Stimulated activated CD8-positive, alpha-beta memory T cell treated with anti-CD3 and anti-CD28 coated beads, Interleukin-4, amount 100 ng/mL, for 48 hours (primary cell): ENCODE data around the gene EEFSEC.

Experiments used
- DNase-seq: peaks from one replicate; pipeline ENCODE4 v3.0.0-alpha.2; 2020

The EEFSEC gene, protein sequence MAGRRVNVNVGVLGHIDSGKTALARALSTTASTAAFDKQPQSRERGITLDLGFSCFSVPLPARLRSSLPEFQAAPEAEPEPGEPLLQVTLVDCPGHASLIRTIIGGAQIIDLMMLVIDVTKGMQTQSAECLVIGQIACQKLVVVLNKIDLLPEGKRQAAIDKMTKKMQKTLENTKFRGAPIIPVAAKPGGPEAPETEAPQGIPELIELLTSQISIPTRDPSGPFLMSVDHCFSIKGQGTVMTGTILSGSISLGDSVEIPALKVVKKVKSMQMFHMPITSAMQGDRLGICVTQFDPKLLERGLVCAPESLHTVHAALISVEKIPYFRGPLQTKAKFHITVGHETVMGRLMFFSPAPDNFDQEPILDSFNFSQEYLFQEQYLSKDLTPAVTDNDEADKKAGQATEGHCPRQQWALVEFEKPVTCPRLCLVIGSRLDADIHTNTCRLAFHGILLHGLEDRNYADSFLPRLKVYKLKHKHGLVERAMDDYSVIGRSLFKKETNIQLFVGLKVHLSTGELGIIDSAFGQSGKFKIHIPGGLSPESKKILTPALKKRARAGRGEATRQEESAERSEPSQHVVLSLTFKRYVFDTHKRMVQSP

DNA sequence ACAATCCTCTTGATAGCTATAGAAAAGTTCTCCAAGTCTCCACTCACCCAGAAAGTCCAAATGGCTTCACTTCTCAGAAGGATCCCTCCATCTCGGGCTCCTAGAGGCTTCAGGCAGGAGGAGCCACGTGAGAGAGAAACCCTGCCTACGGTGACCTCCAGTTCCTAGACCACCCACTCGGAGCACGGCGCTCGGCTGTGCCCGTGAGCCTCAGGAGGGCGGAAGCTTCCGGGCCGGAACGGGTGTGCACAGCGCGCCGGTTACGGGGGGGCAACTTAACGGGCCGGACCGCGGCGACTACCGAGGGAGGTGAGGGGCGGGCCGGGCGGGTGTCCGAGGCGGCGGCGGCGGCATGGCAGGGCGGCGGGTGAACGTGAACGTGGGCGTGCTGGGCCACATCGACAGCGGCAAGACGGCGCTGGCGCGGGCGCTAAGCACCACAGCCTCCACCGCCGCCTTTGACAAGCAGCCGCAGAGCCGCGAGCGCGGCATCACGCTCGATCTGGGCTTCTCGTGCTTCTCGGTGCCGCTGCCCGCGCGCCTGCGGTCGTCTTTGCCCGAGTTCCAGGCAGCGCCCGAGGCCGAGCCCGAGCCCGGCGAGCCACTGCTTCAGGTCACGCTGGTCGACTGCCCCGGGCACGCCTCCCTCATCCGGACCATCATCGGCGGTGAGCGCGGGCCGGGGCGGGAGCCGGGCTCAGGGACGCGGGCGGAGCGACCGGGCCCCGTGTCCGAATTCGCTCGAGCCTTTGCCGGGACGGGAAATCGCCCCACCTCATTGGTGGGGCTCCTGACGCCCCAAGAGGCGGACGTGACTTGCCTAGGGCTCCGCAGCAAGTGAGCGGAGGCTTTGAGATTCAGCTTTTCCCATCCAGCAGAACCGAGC, at the start of gene EEFSEC:
Gene EEFSEC (plus strand): TSS at position 326 of the 886 bp plus-strand sequence. CDS start 27 bp downstream, at position 353.
- peak; percentile 94 for DNase-seq

DNA sequence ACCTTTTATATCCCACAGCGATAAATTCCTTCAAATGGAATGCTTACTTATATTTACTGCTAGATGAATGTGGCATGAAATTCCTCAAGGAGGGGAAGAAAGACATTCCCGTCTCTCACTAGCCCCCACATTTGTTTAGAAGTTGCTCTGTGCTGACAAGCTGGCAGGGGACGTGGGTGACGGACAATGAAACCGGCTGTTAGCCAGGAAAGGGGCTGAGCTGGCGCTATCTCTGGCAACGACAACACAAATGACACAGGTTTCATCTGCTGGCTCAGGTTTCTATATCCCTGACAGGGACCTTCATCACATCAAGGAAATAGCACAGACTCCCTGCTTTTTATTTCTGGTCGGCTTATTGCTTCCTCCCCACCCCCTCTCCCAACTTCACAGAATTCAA, 45.4 kb upstream of the EEFSEC start:
- no peak for DNase-seq

DNA sequence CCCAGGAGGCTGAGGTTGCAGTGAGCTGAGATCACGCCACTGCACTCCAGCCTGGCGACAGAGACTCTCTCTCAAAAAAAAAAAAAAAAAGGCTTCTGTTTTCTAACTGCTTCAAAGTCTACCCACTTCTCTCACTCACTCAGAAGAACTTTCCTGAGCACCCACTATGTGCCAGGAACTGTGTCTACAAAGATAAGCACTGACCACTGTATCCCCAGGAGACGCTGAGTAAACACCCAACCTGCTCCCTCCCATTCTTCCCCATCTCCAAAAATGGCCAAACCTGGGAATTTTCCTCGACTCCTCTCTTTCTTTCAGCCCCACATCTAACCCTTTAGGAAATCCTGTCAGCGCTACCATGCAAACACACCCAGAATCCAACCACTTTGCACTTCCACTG, 42.1 kb upstream of the EEFSEC start:
- DNase-seq: no peak

DNA sequence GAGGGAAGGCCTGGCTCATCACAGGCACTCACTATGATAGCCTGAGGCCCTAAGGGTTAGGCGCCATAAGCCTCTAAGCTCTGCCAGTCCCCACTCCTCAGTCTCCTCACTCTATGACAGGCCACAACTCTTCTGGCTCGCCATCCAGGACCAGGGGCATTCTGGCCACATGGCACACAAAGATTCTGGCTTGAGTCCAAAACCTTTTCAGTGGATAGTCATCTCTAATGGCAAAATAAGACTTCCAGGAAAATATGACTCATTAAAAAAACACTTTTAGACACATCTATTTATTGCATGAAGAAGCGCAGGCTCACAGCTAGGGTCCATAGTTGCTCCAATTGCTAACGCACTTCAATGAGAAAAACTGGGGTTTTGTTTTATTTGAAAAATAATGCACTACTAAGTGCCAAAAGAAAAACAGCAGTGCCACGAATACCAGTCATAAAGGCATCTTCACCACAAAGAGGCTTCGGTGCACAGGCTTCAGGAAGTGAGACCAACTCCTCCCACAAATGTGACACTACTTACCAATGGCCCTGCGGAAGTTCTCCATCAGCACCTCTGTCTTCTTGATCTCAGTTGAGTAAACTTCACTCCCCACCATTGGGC, 40.8 kb upstream of the EEFSEC start:
- peak; percentile 61 for DNase-seq

DNA sequence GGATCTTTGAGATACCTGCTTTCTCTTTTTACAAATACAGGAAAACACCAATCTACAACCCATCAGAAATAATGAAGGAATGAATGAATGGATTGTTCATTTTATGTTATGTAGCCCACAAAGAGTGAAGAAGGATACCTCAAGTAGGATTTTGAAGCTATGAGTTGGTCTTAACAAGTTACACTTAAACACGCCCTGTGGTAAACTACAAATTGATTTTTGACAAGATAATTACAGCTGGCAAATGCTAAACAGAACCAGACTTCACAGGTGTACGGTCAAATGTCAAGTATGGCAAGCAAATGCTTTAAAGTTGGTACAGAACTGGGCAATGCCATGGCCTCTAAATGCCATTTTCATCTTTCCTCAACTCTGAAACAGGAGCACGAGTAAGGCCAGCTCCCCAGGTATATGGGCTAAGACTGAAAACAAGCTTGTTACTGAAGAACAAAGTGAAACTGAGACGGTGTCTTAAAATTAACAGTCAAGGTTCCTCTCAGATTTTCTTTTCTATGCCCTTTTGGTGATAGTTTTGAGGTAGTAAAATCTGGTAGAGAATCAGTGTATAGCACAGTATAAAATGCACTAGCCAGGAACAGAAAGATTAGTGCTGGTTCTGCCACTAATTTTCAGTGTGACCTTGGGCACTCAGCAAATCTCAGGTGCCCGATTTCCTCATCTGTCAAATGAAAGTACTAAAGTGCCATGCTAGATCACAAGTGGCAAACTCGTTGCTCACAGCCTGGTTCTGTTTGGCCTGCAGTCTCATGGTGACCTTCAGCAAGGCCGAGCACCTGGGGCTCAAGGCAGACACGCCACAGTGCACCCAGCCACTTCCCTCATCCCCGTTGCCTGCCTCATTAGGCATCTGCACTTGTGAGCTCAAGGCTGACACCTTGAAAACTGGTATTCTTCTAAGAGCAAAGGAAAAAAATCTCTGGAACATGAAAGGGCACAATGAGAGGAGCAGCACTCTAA, 39.2 kb upstream of the EEFSEC start:
- no peak for DNase-seq

DNA sequence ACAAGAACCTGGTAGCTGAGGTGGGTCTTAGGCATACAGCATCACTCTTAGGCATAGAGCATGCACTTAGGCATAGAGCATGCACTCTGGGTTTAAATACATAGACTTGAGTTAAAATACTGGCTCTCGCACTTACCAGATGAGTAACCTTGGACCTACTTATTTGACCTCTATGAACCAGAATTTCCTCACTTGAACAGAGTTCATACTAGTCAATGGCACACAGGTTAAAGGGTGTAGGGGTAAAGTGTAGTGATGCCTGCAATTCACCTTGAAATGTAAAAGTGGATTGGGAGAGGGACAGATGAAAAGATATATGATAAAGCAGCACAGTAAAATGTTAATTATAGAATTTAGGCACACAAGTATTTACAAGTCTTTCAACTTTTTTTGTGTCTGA, 31.3 kb upstream of the EEFSEC start:
- no peak for DNase-seq

DNA sequence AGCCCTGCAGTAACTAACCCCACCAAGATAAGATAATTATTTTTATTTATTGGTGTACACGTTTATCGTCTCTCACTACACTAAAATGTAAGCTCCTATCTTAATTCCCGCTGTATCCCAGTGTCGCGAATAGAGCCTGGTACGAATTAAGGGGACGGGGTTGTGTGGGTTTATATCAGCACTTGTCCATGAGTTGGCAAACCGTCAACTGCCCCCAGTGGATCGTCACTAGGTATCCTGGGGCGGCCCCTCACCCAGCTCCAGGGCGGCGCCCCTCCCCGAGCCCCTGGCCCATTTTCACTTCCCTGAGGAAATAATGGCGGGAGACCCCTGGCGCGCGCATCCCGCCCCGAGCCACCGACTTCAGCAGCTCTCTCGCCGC, 30.1 kb upstream of the EEFSEC start:
- DNase-seq: no peak

DNA sequence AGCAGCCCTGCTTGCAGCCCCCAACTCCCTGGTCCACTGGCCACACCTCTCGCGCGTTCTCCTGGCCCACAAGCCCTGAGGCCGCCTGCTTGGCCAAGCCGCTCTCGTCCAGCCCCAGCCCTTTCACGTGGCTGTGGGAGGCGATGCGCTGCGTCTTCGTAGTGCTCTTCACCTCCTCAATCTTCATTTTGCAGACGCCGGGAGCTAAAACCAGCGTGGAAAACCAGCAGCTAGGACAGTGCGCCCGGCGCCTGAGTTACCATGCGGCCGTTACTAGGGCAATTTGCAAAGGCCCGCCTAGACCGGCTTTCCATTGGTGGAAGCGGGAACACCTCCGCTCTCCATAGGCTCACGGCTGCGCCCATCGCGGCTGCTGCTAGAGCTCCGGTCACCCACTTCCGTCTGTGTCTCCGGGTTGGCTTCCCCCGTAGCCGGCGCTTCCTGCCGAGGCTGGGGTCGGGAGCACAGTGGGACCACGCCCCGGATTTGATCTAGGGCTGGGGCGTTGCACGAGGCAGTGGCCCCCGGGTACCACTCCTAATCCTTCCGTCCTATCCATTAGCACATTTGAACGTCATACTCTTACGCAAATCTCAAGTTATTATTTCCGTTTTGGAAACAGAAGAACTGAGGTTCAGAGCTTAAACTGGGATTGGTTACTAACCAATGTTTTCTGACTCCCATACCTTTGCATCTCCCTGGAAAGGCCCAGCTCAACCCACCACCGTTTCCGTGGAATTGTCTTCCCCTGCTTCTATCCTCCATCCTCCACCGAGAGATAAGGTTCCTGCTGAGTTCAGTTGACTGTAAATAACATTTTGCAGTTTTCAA, 29.5 kb upstream of the EEFSEC start, which contains the start of gene RUVBL1:
Gene RUVBL1 (minus strand): TSS at position 275 of the 831 bp plus-strand sequence. CDS start 88 bp downstream, at position 187.
- DNase-seq: peak; percentile 97

DNA sequence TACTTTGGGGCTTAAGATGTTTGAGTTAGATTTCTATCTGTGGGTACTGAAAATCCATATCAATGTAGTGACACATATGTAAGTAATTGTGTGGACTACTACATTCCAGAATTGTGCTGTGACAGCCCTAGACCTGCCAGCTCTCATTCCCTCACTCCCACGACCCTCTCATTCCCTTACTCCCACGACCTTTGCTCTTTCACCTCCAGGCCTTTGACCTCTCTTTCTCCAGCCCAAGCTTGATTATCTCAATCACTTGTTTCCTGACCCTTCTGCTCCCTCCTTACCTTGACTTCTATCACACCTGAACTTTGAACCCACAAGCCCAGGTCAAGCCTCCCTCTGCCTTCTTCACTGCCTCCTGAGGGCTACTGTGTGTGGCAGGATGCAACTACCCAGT, 26.0 kb upstream of the EEFSEC start:
- no peak for DNase-seq

DNA sequence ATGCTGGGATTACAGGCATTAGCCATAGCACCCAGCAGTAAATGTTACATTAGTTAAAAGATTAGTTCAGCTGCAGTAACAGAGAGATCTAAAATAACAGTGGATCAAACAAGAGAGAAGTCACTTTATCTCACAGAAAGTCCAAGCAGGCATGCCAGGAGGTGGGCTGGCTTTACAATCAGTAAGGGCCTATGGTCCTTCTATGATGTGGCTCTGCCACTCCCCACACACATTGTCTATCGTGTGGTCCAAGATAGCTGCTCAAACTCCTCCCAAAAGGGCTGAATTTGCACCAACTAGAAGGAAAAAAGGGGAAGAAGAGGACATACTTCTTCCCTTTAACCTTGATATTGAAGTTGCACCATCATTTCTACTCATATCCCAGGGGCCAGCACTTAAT, 25.0 kb upstream of the EEFSEC start:
- DNase-seq: no peak

DNA sequence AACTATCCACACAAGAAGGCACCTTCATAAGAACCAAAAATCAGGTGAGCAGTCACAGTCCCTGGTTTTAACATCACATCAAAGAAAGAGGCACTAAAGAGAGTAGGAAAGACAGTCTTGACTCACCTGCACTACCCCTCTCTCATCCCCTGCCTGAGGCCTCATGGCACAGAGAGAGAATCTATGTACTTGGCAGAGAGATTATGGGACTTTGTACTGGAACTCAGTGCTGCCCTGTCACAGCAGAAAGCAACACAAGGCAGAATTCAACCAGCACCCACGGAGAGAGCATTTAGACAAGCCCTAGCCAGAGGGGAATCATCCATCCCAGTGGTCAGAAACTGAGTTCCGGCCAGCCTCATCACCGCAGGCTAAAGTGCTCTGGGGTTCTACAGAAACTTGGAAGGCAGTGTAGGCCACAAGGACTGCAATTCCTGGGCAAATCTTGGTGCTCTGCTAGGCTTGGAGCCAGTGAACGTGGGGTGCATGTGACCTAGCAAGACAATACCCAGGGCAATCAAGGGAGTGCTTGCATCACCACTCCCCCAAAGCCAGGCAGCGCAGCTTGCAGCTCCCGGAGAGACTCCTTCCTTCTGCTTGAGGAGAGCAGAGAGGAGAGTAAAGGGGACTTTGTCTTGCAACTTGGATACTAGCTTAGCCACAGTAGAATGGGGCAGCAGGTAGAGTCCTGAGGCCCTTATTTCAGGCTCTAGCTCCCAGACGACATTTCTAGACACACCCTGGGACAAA, 21.2 kb upstream of the EEFSEC start:
- DNase-seq: no peak

DNA sequence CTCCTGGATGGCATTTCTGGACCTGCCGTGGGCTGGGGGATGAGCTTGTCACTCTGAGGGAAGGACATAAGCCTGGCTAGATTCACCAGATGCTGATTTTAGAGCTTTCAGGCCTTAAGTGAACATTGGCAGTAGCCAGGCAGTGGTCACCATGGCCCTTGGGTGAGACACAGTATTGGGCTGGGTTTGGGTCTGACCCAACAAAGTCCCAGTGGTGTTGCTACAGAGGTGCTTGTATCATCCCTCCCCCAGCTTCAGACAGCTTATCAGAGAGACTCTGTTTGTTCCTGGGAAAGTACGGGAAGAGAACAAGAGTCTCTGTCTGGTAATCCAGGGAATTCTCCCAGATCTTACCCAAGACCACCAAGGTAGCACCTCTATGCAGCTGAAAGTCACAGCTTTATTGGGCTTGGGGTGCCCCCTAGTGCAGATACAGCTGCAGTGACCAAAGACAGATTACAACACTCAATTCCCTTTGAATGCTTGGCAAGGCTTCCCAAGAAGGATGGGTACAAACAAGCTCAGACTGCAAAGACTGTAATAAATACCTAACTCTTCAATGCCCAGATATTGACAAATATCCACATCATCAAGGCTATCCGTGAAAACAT, 19.9 kb upstream of the EEFSEC start:
- DNase-seq: peak; percentile 59

DNA sequence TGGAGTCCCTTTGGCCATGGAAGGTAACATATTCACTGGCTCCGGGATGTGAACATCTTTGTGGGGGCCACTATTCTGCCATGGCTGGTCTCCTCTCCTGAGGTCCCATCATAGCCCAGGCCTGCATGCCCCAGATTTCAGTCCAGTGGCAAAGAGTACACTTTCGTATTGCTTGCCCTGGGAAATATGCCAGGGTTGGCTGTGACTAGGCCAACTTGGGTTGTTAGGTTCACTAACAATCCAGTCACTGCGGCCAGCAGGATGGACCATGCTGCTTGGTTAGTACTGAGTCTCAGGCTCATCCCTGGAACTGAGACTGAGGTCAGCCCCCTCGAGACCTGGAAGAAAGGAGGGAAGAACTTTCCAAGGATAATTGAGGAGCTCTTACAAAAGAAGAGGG, 9.8 kb upstream of the EEFSEC start:
- DNase-seq: no peak

DNA sequence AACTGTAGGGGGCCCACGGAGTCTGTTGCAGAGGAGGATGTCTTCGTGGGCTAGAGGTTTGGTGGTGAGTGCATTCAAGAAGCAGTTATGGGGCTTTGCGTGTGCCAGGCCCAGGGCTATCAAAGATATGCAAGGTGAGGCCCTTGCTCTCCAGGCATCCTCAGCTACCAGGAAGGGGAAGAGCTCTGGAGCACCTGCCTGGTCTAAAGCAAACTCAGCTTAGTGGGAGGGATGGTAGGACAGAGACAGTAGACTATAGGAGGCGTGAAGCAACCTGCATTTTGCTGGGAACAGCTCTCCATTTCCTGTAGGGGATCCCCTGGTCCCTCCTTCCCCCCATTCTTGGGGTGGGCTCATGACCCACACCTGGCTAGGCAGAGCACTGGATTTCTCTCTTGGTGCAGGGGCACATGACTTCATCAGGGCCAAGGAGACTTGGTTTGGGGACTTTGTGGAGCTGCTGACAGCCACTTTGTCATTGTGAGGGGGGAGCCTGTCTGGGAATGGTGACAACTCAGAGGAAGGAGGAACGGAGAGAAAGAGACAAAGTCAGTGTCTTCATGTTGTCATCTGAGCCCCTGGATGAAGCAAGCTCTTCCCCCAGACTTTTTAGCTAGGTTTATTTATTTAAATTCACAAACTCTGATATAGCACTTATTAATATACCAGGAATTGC, 8.6 kb upstream of the EEFSEC start:
- no peak for DNase-seq

DNA sequence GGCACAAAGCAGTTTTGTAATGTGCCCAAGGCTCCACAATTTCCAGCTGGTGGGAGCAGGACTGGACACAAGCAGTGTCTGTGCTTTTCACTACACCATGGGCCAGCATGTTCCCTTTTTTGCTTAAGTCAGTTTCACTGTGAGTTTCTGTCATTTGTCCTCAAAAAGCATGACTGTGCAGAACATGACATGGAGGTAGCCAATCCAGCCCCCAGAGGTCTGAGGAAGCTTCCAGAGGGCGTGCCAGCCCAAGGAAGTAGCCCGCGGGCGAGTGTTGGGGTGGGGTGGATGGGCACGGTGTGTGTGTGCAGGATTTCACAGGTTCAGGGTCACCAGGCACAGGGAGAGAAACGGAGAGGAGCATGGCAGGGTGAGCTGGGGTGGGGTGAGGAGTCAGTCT, 8.0 kb upstream of the EEFSEC start:
- DNase-seq: no peak

DNA sequence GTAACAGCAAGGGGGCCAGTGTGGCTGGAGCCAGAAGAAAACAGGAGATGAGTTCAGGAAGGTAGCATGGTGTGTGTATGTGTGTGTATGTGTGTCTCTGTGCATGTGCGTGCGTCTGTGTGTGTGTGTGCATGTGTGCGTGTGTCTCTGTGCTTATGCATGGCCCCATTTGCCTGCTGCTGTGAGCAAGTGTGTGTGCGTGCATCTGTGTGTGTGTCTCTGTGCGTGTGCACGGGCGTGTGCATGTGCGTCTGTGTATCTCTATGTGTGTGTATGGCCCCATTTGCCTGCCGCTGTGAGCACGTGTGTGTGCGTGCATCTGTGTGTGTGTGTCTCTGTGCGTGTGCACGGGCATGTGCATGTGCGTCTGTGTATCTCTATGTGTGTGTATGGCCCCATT, 7.1 kb upstream of the EEFSEC start:
- no peak for DNase-seq

DNA sequence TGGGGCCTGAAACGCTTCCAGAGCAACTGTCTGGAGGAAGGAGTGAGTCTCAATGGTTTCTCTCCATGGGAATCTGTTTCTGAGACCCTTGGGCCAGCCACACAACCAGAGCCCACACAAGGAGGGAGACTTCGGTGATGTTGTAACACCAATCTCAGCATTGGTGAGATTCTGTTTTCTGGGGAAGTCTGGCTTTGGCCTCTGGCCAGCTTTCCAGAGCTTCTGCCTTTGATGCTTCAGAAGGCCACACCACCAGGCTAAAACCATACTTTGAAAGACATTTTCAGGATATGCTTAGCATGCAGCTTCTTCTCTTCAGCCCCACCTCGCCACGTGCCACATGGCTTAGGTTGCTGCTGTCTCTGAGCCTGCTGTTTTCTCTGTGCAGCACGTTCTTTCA, 3.6 kb upstream of the EEFSEC start:
- DNase-seq: no peak

DNA sequence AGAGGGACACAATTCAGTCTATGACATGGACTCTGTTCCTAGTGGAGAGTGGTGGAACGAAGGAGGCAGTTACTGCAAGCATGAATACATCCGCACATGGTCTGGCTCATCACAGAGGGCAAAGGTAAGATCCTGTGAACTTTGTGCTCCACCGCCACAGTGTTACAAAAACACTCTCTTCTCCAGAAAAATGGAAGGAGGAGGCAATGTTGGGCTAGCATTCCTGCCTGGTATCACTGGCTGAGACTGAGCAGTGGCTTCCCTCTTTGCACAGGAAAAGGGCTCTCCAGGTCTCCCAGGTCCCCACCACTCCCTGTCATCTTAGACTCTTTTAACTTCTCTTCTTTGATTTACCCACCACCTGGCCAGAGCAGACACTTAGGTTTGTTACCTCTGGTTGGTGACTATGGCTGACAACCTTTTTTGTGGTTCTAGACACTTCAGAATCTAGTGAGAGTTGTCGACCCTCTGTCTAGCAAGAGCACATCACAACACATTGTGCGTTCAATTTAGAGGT, 1.5 kb upstream of the EEFSEC start:
- DNase-seq: no peak
